Gastrocnemius medialis (tissue), 4 donors: ENCODE results near the gene GDA. TPM values are rescaled to one million over a fixed set of nuclear protein-coding genes. Genes with fewer than 3 reads are reported as not detected.

ENCODE experiments used
- ATAC-seq, 2 donors: fragments of 150-250 bp; one replicate each; pipeline ENCODE4 v1.9.1; 2016
- DNase-seq, 2 donors: peaks; one replicate each; pipeline ENCODE4 v3.0.0-alpha.2; 2019
- H3K27ac ChIP-seq, 4 donors: fragments of 200-600 bp; sonication (generic); 1 replicate in 1 of 4; 2 replicates in 3 of 4; pipeline ENCODE4 v1.5.1; 2016 to 2018; ENCODE audit warnings: mild to moderate bottlenecking in 2 of 4, moderate library complexity in 1 of 4
- H3K27me3 ChIP-seq, 3 donors: fragments of 200-600 bp; sonication (generic) in 2 of 3; 1 replicate in 1 of 3; 2 replicates in 2 of 3; pipeline versions ENCODE4 v1.5.1 to v1.6.0; 2016 to 2019; ENCODE audit warnings: mild to moderate bottlenecking in 1 of 3, moderate library complexity in 1 of 3
- H3K36me3 ChIP-seq, 2 donors: fragments of 200-600 bp; sonication (generic) in 1 of 2; one replicate each; pipeline ENCODE4 v1.5.1; 2017 to 2018
- H3K4me1 ChIP-seq, 2 donors: fragments of 200-600 bp; sonication (generic) in 1 of 2; one replicate each; pipeline ENCODE4 v1.5.1; 2016 to 2017; ENCODE audit warnings: mild to moderate bottlenecking in 2 of 2
- H3K4me3 ChIP-seq, 4 donors: fragments of 200-600 bp; sonication (generic) in 3 of 4; 1 replicate in 1 of 4; 2 replicates in 3 of 4; pipeline ENCODE4 v1.5.1; 2016 to 2019; ENCODE audit warnings: mild to moderate bottlenecking in 2 of 4
- H3K9me3 ChIP-seq, 3 donors: fragments of 200-600 bp; sonication (generic) in 2 of 3; 1 replicate in 1 of 3; 2 replicates in 2 of 3; pipeline ENCODE4 v1.5.1; 2016 to 2019
- POLR2A ChIP-seq, 2 donors: fragments of 450-650 bp; IDR thresholded peaks; one replicate each; pipeline ENCODE4 v1.6.1; 2017; ENCODE audit warnings: antibody characterized with exemption in 2 of 2, mild to moderate bottlenecking in 2 of 2, moderate library complexity in 2 of 2
- in situ Hi-C, 4 donors: fragments of 200-750 bp; cut with MboI; loops; one replicate each; pipeline versions ENCODE4 v1.15.0 to v1.8.0; 2017; ENCODE audit warnings: low sequenced_read_pairs in 4 of 4
- intact Hi-C: fragments of 100-400 bp; cut with DNase I; formaldehyde crosslinking; loops from one replicate; pipeline ENCODE4 v1.15.1; 2023; ENCODE audit warnings: low total_unique reads
- total RNA-seq, 4 donors: library from RNA; depleted of rRNA; stranded (reverse); fragments of >200 nt; gene quantifications; one replicate each; pipeline versions ENCODE4 v1.1.0 to v1.2.3, GENCODE V29; 2016
- TF ChIP-seq, protein P1 (sequence below), 5 experiments: fragments of 450-650 bp in 3 of 5; fragments of 200-600 bp in 2 of 5; sonication (generic) in 2 of 5; IDR thresholded peaks in 4 of 5; conservative IDR thresholded peaks in 1 of 5; 1 replicate in 4 of 5; 2 replicates in 1 of 5; pipeline ENCODE4 v1.5.1; 2016 to 2019; ENCODE audit warnings: antibody characterized with exemption in 5 of 5, mild to moderate bottlenecking in 3 of 5, moderate library complexity in 3 of 5

Gene GDA
- total RNA-seq, 4 donors from 2014 or later = 0.62 to 2.5 (median 0.82) TPM; not detected in 1

DNA sequence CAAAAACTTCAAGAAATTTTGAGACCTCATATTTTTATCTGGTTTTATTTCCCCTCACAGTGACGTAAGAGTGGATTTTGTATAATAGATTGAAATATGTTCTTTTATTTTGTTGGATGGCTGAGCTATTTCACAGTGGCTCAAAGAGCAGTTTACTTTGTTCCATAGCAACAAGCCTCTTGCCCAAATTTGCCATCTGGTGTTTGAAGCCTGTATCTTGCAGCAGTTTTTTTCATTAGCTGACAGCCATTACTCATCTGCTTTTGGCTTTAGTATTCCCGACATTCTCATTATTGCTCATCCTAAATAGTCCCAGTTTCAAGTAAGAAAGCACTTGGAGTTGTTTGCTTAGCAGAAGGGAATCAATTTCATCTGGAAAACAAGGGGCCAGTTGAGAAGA is 36.3 kb downstream of the GDA start:
- in situ Hi-C loops = no loop called here
- no peaks in the 10 kb centered on the region for H3K36me3 ChIP-seq
- TF ChIP-seq, protein P1, sequence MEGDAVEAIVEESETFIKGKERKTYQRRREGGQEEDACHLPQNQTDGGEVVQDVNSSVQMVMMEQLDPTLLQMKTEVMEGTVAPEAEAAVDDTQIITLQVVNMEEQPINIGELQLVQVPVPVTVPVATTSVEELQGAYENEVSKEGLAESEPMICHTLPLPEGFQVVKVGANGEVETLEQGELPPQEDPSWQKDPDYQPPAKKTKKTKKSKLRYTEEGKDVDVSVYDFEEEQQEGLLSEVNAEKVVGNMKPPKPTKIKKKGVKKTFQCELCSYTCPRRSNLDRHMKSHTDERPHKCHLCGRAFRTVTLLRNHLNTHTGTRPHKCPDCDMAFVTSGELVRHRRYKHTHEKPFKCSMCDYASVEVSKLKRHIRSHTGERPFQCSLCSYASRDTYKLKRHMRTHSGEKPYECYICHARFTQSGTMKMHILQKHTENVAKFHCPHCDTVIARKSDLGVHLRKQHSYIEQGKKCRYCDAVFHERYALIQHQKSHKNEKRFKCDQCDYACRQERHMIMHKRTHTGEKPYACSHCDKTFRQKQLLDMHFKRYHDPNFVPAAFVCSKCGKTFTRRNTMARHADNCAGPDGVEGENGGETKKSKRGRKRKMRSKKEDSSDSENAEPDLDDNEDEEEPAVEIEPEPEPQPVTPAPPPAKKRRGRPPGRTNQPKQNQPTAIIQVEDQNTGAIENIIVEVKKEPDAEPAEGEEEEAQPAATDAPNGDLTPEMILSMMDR (IDR thresholded peaks at IDR 0.05 in 4 of 5, conservative IDR thresholded peaks at IDR 0.05 in 1 of 5) = no peak
- TF ChIP-seq POLR2A (IDR thresholded peaks at IDR 0.05) = no peak

DNA sequence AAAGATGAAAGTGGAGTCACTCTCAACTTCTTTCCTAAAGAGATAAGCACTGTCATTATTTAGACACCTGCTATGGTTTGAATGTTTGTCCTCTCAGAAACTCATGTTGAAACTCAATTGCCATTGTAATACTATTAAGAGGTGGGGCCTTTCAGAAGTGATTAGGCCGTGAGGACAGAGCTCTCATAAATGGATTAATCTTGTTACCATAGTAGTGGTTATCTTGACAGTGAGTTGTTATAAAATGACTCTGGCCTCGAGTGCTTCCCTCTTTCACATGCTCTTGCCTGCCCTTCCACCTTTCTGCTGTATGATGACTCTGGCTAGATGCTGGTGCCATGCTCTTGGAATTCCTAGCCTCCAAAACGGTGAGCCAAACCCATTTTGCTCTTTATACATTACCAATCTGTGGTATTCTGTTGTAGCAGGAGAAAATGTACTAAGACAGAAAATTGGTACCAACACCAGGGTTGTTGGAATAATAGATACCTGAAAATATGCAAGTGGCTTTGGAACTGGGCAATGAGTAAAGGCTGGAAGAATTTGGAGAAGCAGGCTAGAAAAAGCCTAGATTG is 38.0 kb downstream of the GDA start:
- intact Hi-C loops (no loop called here), in situ Hi-C loops (no loop called here)
- Histone ChIP-seq H3K36me3 (no peaks in the 10 kb centered on the region), H3K9me3 (no peaks in the 10 kb centered on the region), H3K27ac (no peak overlapping the region), H3K4me3 (no peak overlapping the region), H3K27me3 (no peaks in the 10 kb centered on the region), H3K4me1 (no peaks in the 10 kb centered on the region)
- TF ChIP-seq, protein P1 (IDR thresholded peaks at IDR 0.05 in 4 of 5, conservative IDR thresholded peaks at IDR 0.05 in 1 of 5) = no peak
- no peak for TF ChIP-seq POLR2A (IDR thresholded peaks at IDR 0.05)
- no peak for DNase-seq
- no peak for ATAC-seq

More for the DNA sequence above, 36.3 kb downstream of the GDA start:
- Histone ChIP-seq H3K27me3 (no peaks in the 10 kb centered on the region), H3K27ac (no peak overlapping the region), H3K4me3 (no peak overlapping the region), H3K4me1 (no peaks in the 10 kb centered on the region), H3K9me3 (no peaks in the 10 kb centered on the region)
- ATAC-seq = no peak
- intact Hi-C loops = loop anchor here (1.0 kb wide), 1 partner anchor 20 kb away; no protein-coding TSS in a partner anchor
- DNase-seq = no peak

- no peak overlapping the region for H3K4me3 ChIP-seq
- intact Hi-C loops (no loop called here), in situ Hi-C loops (no loop called here)
- ATAC-seq = no peak
- H3K36me3 ChIP-seq = no peaks in the 10 kb centered on the region
- DNase-seq = no peak
- H3K27me3 ChIP-seq = no peaks in the 10 kb centered on the region
- no peaks in the 10 kb centered on the region for H3K4me1 ChIP-seq
- TF ChIP-seq, protein P1 (IDR thresholded peaks at IDR 0.05 in 4 of 5, conservative IDR thresholded peaks at IDR 0.05 in 1 of 5) = no peak
- no peak for TF ChIP-seq POLR2A (IDR thresholded peaks at IDR 0.05)
- H3K27ac ChIP-seq = no peak overlapping the region
- H3K9me3 ChIP-seq = no peaks in the 10 kb centered on the region
Observed at GRCh38 chr9:72188232-72188631, 39.0 kb downstream of the GDA start.

DNA sequence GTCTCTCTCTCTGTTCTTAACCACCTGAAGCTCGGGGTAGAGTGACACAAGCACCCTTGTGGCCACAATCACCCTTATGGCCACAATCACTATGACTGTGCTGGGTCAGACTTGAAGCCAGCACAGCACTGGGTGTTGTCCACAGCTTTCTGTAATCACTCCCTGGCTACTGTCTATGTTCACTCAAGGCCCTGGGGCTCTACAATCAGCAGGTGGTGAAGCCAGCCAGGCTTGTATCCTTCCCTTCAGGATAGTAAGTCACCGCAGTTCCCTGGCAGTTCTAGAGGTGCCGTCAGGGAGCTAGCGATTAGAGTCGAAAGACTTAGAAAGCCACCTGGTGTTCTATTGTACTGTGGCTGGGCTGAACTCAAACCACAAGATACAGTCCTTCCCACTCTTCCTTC is 44.2 kb downstream of the GDA start:
- Histone ChIP-seq H3K27me3 (no peaks in the 10 kb centered on the region), H3K4me3 (no peak overlapping the region), H3K27ac (no peak overlapping the region), H3K4me1 (no peaks in the 10 kb centered on the region), H3K9me3 (no peaks in the 10 kb centered on the region), H3K36me3 (no peaks in the 10 kb centered on the region)
- intact Hi-C loops = no loop called here
- TF ChIP-seq, protein P1 (IDR thresholded peaks at IDR 0.05 in 4 of 5, conservative IDR thresholded peaks at IDR 0.05 in 1 of 5) = no peak
- TF ChIP-seq POLR2A (IDR thresholded peaks at IDR 0.05) = no peak
- DNase-seq (no peak), ATAC-seq (no peak)
- in situ Hi-C loops = no loop called here

- intact Hi-C loops (no loop called here), in situ Hi-C loops (no loop called here)
- Histone ChIP-seq H3K9me3 (no peaks in the 10 kb centered on the region), H3K4me1 (no peaks in the 10 kb centered on the region), H3K4me3 (no peak overlapping the region), H3K27me3 (no peaks in the 10 kb centered on the region), H3K27ac (no peak overlapping the region), H3K36me3 (no peaks in the 10 kb centered on the region)
- TF ChIP-seq POLR2A (IDR thresholded peaks at IDR 0.05) = no peak
- TF ChIP-seq, protein P1 (IDR thresholded peaks at IDR 0.05 in 4 of 5, conservative IDR thresholded peaks at IDR 0.05 in 1 of 5) = no peak
- DNase-seq (no peak), ATAC-seq (no peak)
Observed at GRCh38 chr9:72199238-72199637, 50.0 kb downstream of the GDA start.
